Spleen (tissue), 11 donors: ENCODE measurements around the gene UBE2QL1. TPM values are rescaled to one million over a fixed set of nuclear protein-coding genes. Genes with fewer than 3 reads are reported as not detected.
"Not testable (repeated sequence)": the region's sequence is repeated elsewhere in the genome, so short reads cannot be mapped to it uniquely, and the experiment has no call there.

Source experiments
- DNase-seq: peaks from one replicate; pipeline ENCODE4 v3.0.0-alpha.2; 2020
- H3K27ac ChIP-seq, 8 donors: fragments of 200-600 bp; sonication (generic) in 7 of 8; 1 replicate in 4 of 8; 2 replicates in 4 of 8; pipeline versions ENCODE4 v1.5.0 to v1.8.0; 2016 to 2021; ENCODE audit warnings: inconsistent platforms in 4 of 8, mild to moderate bottlenecking in 4 of 8, moderate library complexity in 1 of 8
- H3K27me3 ChIP-seq, 7 donors: fragments of 200-600 bp; sonication (generic) in 6 of 7; replicated peaks in 1 of 7; 1 replicate in 4 of 7; 2 replicates in 3 of 7; pipeline versions ENCODE4 v1.5.0 to v1.8.0; 2016 to 2021; ENCODE audit warnings: inconsistent platforms in 3 of 7, mild to moderate bottlenecking in 1 of 7
- H3K36me3 ChIP-seq, 6 donors: fragments of 200-600 bp; sonication (generic) in 5 of 6; 1 replicate in 4 of 6; 2 replicates in 2 of 6; pipeline versions ENCODE4 v1.5.0 to v1.8.0; 2016 to 2021; ENCODE audit warnings: inconsistent platforms in 2 of 6
- H3K4me1 ChIP-seq, 6 donors: fragments of 200-600 bp; sonication (generic) in 5 of 6; 1 replicate in 3 of 6; 2 replicates in 3 of 6; pipeline versions ENCODE4 v1.5.0 to v1.8.0; 2016 to 2021; ENCODE audit warnings: inconsistent platforms in 3 of 6
- H3K4me3 ChIP-seq, 8 donors: fragments of 200-600 bp; sonication (generic) in 7 of 8; 1 replicate in 4 of 8; 2 replicates in 4 of 8; pipeline versions ENCODE4 v1.5.0 to v1.8.0; 2016 to 2021; ENCODE audit warnings: inconsistent platforms in 4 of 8, mild to moderate bottlenecking in 4 of 8, moderate library complexity in 2 of 8
- H3K9me3 ChIP-seq, 8 donors: fragments of 200-600 bp; sonication (generic) in 7 of 8; 1 replicate in 4 of 8; 2 replicates in 4 of 8; pipeline versions ENCODE4 v1.5.0 to v1.8.0; 2016 to 2021; ENCODE audit warnings: inconsistent platforms in 4 of 8
- POLR2A ChIP-seq, 3 donors: fragments of 450-650 bp; IDR thresholded peaks; one replicate each; pipeline ENCODE4 v1.5.1; 2017; ENCODE audit warnings: antibody characterized with exemption in 3 of 3, mild to moderate bottlenecking in 1 of 3
- POLR2AphosphoS5 ChIP-seq, 3 donors: sonication (generic); formaldehyde crosslinking; IDR thresholded peaks; one replicate each; pipeline ENCODE4 v1.5.1; 2017; ENCODE audit warnings: antibody characterized with exemption in 3 of 3
- WGBS, 5 donors: extraction: QIAGEN DNeasy Blood & Tissue Kit in 3 of 5; methylation state at CpG; one replicate each; pipeline versions ENCODE4 v1.1.5 to v1.1.7; 2013 to 2018; 5-methylcytosine and 5-hydroxymethylcytosine counted together
- intact Hi-C: fragments of 100-400 bp; cut with DNase I; formaldehyde crosslinking; loops from one replicate; pipeline ENCODE4 v1.15.0; 2023; ENCODE audit warnings: low total_unique reads
- polyA plus RNA-seq, 3 donors: library from polyadenylated mRNA; stranded (reverse); fragments of 200-250 nt; gene quantifications; one replicate each; pipeline ENCODE4 v1.2.1, GENCODE V29; 2013
- total RNA-seq, 7 donors: library from RNA; depleted of rRNA in 3 of 7; stranded (reverse); fragments of >200 nt in 3 of 7; fragmentation: NEBNext Ultra II Directional in 4 of 7; extraction: Animal tissue kit (Norgen Biotek cat#: 25700) in 4 of 7; gene quantifications; one replicate each; pipeline versions ENCODE4 v1.1.0 to v1.2.1, GENCODE V29; 2016 to 2021
- TF ChIP-seq, protein P1 (sequence below), 11 experiments: fragments of 200-600 bp in 7 of 11; fragments of 450-650 bp in 4 of 11; sonication (generic) in 4 of 11; IDR thresholded peaks in 8 of 11; conservative IDR thresholded peaks in 3 of 11; 1 replicate in 7 of 11; 2 replicates in 4 of 11; pipeline versions ENCODE4 v1.4.0 to v1.8.0; 2016 to 2021; ENCODE audit warnings: antibody characterized with exemption in 11 of 11, inconsistent platforms in 4 of 11, mild to moderate bottlenecking in 1 of 11
- donor health status: healthy with polysubstance abuse.
- donor health status: DM: no; HTN: no; CAD: no; lungs with moderate emphysema.
- donor health status: DM: no; HTN: no; CAD: no.
- donor health status: Bipolar disorder and iron deficiency.
- donor health status: healthy.
- donor health status: DM: no; HTN: no; CAD: no.
- donor health status: DM: yes; HTN: yes; CAD: no.

Gene UBE2QL1
- total and polyA plus RNA-seq, 10 donors: 0.03 to 0.77 (median 0.20) TPM; not detected in 1

DNA sequence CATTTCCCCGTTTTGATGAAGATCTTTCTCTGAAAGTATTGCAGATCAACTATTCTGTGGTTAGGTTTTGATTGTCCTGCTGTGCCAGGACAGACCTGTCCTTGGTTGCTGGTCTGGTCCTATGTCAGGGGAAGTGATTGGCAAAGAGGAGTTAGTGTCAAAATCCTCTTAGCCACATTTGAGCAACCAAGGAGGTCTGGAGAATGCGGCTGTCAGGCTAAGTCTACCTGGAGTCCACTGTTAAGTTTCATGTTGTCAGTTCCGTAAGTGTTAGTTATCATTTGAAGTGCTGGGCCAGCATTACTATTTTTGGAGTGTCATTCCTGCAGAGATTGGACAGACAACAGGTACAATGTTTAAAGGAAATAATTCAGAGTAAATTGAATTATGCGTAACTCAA lies 62.3 kb downstream of the UBE2QL1 start:
- H3K27ac ChIP-seq: no peak overlapping the region

DNA sequence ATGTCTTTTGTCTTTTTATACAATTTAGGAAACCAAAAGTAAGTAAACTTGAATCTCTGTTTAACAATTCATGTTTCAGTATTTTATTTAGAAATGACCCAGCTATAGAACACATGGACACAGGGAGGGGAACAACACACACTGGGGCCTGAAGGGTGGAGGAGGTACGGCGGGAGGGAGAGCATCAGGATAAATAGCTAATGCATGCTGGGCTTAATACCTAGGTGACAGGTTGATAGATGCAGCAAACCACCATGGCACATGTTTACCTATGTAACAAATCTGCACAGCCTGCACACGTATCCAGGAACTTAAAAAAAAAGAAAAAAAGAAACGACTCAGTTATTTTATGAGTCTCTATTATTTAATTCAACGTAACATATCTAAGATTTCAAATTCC lies 67.2 kb downstream of the UBE2QL1 start:
- H3K36me3 ChIP-seq, H3K9me3 ChIP-seq, DNase-seq, H3K4me3 ChIP-seq, H3K4me1 ChIP-seq, intact Hi-C loops, H3K27ac ChIP-seq: not testable (repeated sequence)
- WGBS, 5 donors: 75 to 83% (median 77%) methylated on average over 5 of the region's 5 CpGs
- peaks cover 0 to 13% (median 0%) of the 10 kb centered on the region in 7 donors for H3K27me3 ChIP-seq

More for the DNA sequence above, 62.3 kb downstream of the UBE2QL1 start:
- Histone ChIP-seq H3K9me3 (no peaks in the 10 kb centered on the region), H3K27me3 (peaks cover 0 to 17% (median 0%) of the 10 kb centered on the region in 7 donors), H3K4me1 (no peaks in the 10 kb centered on the region), H3K36me3 (no peaks in the 10 kb centered on the region), H3K4me3 (no peak overlapping the region)
- intact Hi-C loops: no loop called here
- 91 to 97% (median 93%) methylated on average over 4 of the region's 4 CpGs for WGBS, 5 donors
- no peak for DNase-seq
- TF ChIP-seq, protein P1, sequence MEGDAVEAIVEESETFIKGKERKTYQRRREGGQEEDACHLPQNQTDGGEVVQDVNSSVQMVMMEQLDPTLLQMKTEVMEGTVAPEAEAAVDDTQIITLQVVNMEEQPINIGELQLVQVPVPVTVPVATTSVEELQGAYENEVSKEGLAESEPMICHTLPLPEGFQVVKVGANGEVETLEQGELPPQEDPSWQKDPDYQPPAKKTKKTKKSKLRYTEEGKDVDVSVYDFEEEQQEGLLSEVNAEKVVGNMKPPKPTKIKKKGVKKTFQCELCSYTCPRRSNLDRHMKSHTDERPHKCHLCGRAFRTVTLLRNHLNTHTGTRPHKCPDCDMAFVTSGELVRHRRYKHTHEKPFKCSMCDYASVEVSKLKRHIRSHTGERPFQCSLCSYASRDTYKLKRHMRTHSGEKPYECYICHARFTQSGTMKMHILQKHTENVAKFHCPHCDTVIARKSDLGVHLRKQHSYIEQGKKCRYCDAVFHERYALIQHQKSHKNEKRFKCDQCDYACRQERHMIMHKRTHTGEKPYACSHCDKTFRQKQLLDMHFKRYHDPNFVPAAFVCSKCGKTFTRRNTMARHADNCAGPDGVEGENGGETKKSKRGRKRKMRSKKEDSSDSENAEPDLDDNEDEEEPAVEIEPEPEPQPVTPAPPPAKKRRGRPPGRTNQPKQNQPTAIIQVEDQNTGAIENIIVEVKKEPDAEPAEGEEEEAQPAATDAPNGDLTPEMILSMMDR (IDR thresholded peaks at IDR 0.05 in 8 of 11, conservative IDR thresholded peaks at IDR 0.05 in 3 of 11): no peak
- no peak for TF ChIP-seq POLR2A (IDR thresholded peaks at IDR 0.05)
- no peak for TF ChIP-seq POLR2AphosphoS5 (IDR thresholded peaks at IDR 0.05)

DNA sequence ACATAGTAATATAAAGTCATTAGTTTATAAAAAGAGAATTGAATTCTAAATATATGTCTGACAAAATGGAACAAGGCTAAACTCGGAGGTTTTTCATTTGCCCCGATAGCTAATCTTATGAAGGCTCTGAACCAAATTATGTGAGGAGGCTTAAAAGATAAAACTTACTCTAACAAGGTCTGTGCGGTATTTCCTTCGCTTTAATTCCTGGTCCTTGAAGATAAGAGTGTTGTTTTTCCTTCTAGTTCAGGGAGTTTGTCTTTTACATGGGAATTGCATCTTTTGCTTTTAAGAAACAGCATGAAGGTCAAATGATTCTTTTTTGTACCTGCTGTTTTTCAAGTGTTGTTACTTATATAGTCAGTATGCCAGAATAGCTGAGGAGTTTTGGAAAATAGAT lies 68.2 kb downstream of the UBE2QL1 start:
- Histone ChIP-seq H3K4me3 (no peak overlapping the region), H3K36me3 (no peaks in the 10 kb centered on the region), H3K9me3 (no peaks in the 10 kb centered on the region), H3K27me3 (peaks cover 0 to 14% (median 0%) of the 10 kb centered on the region in 7 donors), H3K27ac (no peak overlapping the region), H3K4me1 (no peaks in the 10 kb centered on the region)
- TF ChIP-seq POLR2A (IDR thresholded peaks at IDR 0.05): no peak
- TF ChIP-seq, protein P1 (IDR thresholded peaks at IDR 0.05 in 8 of 11, conservative IDR thresholded peaks at IDR 0.05 in 3 of 11): no peak
- TF ChIP-seq POLR2AphosphoS5 (IDR thresholded peaks at IDR 0.05): no peak
- DNase-seq: no peak
- intact Hi-C loops: no loop called here
- 79 to 92% (median 84%) methylated on average over 4 of the region's 4 CpGs for WGBS, 5 donors

DNA sequence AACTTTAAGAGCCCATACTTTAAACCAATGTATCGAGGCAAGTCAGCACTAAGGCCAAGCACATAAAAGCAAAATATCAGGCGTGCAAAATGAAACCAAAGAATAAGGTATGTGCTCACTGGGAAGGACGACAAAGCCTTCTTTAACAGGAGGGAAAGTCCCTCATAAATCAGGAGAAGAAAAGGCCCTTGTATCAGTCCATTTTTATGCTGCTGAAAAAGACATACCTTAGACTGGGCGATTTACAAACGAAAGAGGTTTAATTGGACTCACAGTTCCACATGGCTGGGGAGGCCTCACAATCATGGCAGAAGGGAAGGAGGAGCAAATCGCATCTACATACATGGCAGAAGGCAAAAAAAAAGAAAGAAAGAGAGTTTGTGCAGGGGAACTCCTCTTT lies 68.9 kb downstream of the UBE2QL1 start:
- Histone ChIP-seq H3K27ac (no peak overlapping the region), H3K27me3 (peaks cover 0 to 21% (median 0%) of the 10 kb centered on the region in 7 donors), H3K4me3 (no peak overlapping the region), H3K4me1 (no peaks in the 10 kb centered on the region), H3K9me3 (no peaks in the 10 kb centered on the region), H3K36me3 (no peaks in the 10 kb centered on the region)
- DNase-seq: no peak
- 76 to 81% (median 78%) methylated on average over 6 of the region's 6 CpGs for WGBS, 5 donors
- intact Hi-C loops: no loop called here
- TF ChIP-seq, protein P1 (IDR thresholded peaks at IDR 0.05 in 8 of 11, conservative IDR thresholded peaks at IDR 0.05 in 3 of 11): no peak
- TF ChIP-seq POLR2A (IDR thresholded peaks at IDR 0.05) (no peak), POLR2AphosphoS5 (IDR thresholded peaks at IDR 0.05) (no peak)
